Stimulated activated naive CD4-positive, alpha-beta T cell treated with Interleukin-2 at 50 U/mL for 16 hours (primary cell): ENCODE results near the gene GPI.

Source experiments
- DNase-seq: peaks from one replicate; lab custom pipeline; 2025; lab: John Stamatoyannopoulos, UW

Gene GPI

GRCh38 chr19:34341935-34342680, 22.9 kb upstream of the GPI start:
- DNase-seq = no peak

DNA sequence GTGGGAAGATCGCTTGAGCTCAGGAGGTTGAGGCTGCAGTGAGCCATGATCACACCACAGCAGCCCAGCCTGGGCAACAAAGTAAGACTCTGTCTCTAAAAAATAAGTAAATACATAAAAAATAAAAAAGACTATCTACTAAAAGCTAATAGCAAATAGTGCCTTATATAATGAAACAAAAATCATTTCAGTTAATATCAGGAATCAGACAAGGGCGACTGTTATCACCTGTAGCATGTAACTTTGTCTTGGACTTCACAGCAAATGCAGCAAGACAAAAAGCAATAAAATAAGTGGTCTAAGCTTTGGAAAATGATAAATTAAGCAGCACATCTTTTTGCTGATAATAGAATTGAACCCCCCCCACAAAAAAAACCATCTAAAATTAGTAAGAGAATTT, 21.2 kb upstream of the GPI start:
- no peak for DNase-seq

- peak; percentile 59 for DNase-seq
Measured at GRCh38 chr19:34345947-34346351, 19.0 kb upstream of the GPI start.

- DNase-seq = no peak
Measured at GRCh38 chr19:34347561-34348165, 17.3 kb upstream of the GPI start.

DNA sequence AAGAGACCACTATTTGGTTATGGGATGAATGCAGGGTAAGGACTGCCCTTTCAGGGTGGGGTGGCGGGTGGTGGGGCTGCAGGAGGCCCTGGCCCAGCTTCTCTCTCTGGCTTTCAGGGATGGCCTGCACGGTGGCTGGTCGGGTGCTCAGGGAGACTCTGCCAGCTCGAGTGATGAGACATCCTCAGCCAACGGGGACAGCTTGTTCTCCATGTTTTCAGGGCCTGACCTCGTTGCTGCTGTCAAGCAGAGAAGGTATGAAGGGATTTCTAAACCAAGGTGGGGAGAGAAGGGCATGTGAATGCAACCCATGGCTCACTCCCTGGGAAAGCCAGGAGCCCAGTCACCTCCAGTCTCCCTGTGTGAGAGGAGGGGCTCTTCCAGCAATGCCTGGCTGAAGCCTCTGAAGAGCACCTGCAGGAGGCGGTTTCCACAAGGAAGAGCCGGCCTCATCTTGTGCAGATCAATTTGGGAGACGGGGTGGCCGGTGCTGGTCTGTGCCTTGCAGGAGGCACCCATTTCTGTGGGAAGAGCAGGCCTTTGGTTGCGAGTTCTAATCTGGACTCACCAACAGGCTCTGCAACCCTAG, 16.0 kb upstream of the GPI start:
- no peak for DNase-seq

GRCh38 chr19:34350161-34350561, 14.8 kb upstream of the GPI start:
- DNase-seq = peak; percentile 61

DNA sequence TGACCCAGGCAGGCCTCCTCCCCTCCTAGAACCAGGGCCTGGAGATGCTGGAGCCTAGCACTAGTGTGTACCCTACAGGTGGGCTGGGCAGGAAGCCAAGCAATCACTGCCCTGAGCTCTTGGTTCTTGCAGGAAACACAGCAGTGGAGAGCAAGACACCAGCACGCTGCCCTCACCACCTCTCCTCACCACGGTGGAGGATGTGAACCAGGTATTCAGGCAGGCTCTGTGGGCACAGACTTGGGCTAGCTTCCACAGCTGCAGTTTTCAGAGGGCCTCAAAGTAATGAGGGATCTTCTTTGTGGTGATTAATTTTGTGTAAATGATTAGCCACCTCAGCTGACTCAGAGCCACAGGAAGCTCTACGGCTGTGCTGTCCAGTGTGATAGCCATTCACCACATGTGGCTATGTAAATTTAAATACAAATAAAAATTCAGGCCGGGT, 13.6 kb upstream of the GPI start:
- no peak for DNase-seq

- DNase-seq = no peak
Measured at GRCh38 chr19:34353546-34353945, 11.4 kb upstream of the GPI start.

DNA sequence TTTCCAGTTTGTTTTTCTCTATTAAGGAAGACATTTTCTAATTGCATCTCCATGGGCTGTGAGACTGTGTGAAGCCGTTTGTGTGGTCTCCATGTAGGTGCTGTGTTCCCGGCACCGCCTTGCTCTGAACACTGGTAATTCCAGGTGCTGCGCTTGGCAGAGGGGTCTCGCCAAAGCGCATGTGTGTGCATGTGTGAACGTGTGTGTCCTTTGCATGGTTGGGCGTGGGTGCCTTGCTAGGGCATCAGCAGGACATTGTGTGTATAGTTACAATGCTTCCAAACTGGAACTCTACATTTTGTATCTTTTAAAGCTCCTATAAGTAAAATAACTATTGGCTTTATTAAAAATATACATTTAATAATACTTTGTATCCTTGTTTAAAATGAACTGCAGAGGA, 9.8 kb upstream of the GPI start:
- DNase-seq = no peak

GRCh38 chr19:34356875-34357274, 8.1 kb upstream of the GPI start:
- no peak for DNase-seq

DNA sequence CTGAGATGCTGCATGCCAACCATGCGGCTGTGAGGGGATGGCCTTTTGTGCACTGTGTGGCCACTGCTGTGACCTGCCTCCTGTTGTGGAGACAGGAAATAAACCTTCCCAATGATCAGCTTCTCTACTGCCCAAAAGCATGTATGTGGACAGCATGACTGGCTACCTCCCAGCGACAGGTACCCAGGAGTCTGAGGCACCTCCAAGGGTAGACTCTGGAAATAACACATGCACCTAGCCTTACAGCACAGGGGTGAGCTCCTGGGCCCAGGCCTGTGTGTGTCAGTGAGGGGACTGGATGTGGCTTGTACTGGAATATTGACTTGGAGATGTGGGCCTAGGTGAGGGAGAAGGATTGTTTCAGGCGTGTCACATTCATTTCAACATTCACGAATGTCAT, 7.6 kb upstream of the GPI start:
- DNase-seq = no peak

GRCh38 chr19:34359140-34359953, 5.6 kb upstream of the GPI start:
- DNase-seq = peak; percentile 95

DNA sequence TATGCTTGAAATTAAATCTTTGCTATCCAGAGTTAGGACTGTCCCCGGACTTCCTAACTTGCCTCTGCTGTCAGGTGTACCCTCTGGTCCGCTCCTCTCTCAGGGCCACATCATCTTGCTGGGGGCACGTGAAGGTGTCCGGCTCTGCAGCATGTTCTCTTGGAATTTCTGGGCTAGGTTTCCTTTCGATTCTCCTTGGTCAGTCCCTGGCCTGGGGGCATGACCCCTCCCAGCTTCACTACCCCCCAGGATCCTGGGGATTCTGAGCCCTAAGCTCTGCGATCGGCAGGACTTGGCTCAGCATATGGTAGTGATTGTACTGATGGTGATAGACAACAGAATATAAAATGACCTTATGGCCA, 5.1 kb upstream of the GPI start:
- DNase-seq = no peak

- no peak for DNase-seq
Measured at GRCh38 chr19:34360354-34360909, 4.6 kb upstream of the GPI start.

DNA sequence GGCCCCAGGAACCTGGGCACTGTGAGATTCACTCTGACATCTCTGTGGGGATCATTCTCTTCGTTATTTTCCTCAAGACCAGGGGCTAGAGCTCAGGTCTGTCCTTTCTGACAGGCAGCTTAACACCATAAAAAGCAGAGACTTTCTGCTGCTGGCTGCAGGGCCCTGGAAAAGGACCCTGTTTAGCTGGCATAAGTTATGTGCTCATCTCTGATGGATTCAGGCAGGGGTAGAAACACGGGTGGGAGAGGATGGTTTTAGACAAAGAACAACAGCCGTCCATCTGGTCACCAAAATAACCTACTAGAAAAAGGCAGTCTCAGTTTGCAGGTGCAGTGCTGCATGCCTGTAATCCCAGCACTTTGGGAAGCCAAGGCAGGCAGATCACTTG, 2.3 kb upstream of the GPI start:
- DNase-seq = no peak

DNA sequence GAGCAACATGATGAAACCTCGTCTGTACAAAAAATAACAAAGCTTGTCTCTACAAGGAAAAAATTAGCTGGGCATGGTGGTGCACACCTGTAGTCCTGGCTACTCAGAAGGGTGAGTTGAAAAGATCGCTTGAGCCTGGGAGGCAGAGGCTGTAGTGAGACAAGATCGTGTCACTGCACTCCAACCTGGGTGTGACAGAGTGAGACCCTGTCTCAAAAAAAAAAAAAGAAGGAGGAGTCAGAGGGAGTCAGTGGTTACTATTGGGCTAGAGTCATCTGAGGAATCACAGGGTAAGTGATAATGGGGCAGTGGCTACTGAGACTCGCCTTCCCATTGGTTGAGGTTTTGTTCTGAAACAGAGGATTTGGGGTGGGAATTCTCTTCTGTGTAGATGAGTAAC, 1.9 kb upstream of the GPI start:
- DNase-seq = no peak

DNA sequence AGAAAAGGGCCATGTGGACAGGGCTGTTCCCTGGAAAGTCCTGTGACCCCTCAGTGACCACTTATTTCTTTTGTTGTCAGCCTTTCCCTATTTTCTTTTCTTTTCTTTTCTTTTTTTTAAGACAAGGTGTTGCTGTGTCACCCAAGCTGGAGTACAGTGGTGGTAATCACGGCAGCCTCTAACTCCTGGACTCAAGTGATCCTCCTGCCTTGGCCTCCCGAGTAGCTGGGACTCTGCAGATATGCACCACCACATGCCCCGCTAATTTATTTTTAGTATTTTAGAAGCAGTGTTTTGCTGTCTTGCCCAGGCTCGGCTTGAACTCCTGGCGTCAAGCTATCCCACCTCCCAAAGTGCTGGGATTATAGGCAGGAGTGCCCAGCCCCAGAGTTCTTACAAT, 1.1 kb upstream of the GPI start:
- DNase-seq = no peak

GRCh38 chr19:34364462-34364829, 550 bp upstream of the GPI start:
- no peak for DNase-seq

DNA sequence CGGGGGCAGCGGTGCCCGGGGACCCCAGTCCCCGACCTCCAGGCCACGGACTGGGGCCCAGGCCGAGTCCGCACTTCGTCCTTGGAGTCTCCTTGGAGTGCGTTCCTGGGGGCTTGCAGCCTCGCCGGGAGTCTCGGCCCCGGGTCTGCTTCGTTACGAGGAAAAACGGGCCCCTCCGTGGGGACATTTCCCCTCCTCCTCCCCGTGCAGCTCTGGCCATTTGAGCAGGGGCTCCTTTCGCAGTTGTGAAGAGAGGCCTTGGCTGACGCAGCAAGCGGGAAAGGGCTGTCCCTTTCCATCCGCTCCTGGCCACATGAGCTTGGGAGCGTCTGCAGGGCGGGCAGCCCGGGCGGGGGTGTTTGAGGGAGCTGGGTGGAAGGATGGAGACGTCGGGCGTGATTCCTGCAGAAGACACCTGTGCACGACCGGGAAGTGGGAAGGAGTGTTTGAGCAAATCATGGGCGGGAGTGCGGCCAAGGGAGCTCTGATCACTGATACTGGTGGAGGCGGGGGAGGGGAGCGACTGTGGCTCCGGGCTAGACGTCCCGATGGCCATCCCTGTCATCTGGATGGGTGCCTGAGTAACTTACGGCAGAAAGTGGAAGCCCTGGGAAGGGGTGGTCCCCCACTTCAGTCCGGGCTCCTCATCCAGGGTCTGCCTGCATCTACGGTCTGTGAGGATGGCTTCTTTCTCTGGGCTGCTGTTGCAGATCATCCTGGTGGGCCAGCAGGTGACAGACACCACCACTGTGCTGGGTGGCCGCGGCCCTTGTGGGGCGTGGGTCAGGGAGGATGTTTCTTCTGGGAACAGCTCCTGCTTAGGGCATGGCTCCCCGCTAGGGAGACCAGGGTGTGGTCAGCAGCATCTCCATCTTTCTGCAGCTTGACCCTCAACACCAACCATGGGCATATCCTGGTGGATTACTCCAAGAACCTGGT, 736 bp downstream of the GPI start:
- DNase-seq = peak; percentile 5

- no peak for DNase-seq
Measured at GRCh38 chr19:34366738-34367623, 2.0 kb downstream of the GPI start.

- no peak for DNase-seq
Measured at GRCh38 chr19:34367624-34367957, 2.6 kb downstream of the GPI start.
